ENCODE data around the gene SPTSSA.

Gene SPTSSA

DNA sequence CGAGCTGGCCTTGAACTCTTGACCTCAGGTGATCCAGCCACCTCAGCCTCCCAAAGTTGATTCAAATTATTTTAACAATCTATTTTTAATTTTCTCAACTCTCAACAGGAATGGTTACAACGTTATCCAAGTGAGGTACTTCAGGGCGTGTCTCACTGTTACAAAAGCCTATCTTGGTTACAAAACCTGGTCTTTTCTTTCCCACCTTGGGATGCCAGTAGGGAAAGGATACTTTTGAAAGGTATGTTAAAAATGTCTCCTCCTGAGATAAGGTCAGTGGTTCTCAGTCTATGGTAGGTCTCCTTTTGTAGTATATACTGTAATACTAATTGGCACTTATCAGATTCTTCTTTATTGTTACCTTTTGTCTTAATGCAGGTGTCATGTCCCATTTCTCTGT, 4.9 kb downstream of the SPTSSA start:
- Histone ChIP-seq H3K4me1 (ENCODE audit: control insufficient read depth in 2 of 2, insufficient read depth in 1 of 2, low read depth in 1 of 2, low read length in 2 of 2) (peaks cover 0 to 4% of the 10 kb centered on the region in 2 donors), H2BK12ac (ENCODE audit: low read length) (no peak overlapping the region), H2BK5ac (ENCODE audit: low read length) (no peak overlapping the region), H3K4me2 (ENCODE audit: insufficient read depth, low read length, poor library complexity, severe bottlenecking) (no peak overlapping the region), H4K8ac (ENCODE audit: low read depth, low read length) (no peak overlapping the region), H3K79me1 (ENCODE audit: low read depth, low read length) (peaks cover 2% of the 10 kb centered on the region), H2AFZ (ENCODE audit: low read length) (no peak overlapping the region), H3K36me3 (replicated peaks in 1 of 2; ENCODE audit: control insufficient read depth in 2 of 2, insufficient read depth in 2 of 2, low read length in 2 of 2) (peaks cover 2 to 42% of the 10 kb centered on the region in 2 donors), H3K4ac (ENCODE audit: low read length) (no peak overlapping the region), H2AK5ac (ENCODE audit: low read depth, low read length) (no peak overlapping the region), H2BK120ac (ENCODE audit: low read depth, low read length) (no peak overlapping the region), H3K4me3 (ENCODE audit: low read length in 2 of 2) (no peak overlapping the region), H3K9me3 (replicated peaks in 1 of 2; ENCODE audit: control insufficient read depth in 2 of 2, insufficient read depth in 1 of 2, low read depth in 1 of 2, low read length in 2 of 2) (no peaks in the 10 kb centered on the region), H3K14ac (ENCODE audit: low read length) (no peak overlapping the region), H3K9ac (ENCODE audit: low read depth, low read length, poor library complexity) (no peak overlapping the region), H3K23ac (ENCODE audit: low read depth, low read length, poor library complexity) (no peak overlapping the region), H3K18ac (ENCODE audit: low read length) (no peak overlapping the region), H4K91ac (ENCODE audit: low read depth, low read length, poor library complexity) (no peak overlapping the region), H2BK15ac (ENCODE audit: low read length) (no peak overlapping the region), H3K27ac (replicated peaks; ENCODE audit: low read length) (no peak overlapping the region), H3K27me3 (ENCODE audit: control insufficient read depth in 3 of 3, insufficient read depth in 3 of 3, low read depth in 1 of 3, low read length in 3 of 3) (no peaks in the 10 kb centered on the region)
- no CpG with 5 or more reads among the region's 3 CpGs for WGBS, 2 donors (ENCODE audit: extremely low coverage in 2 of 2, insufficient read length in 2 of 2, insufficient replicate concordance in 1 of 2)
- no peak for DNase-seq (ENCODE audit: low spot score)

DNA sequence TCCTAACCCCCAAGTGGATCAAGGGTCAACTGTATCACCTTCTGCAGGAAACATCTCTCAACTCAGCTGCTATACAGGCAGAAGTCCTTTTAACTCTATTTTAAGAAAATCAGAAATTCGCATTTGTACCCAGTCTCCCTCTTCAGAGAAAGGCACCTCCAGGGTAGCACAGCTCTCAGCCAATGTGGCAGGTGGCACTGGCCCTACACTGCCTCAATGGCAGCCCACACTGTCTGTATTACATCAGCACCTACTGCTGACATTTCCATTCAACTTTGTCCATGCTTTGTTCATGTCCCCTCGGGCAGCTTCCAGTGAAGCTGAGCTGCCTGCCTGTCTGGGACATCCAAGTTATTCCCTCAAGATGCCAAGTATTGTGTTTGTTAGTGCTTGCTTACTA, 8.8 kb downstream of the SPTSSA start:
- Histone ChIP-seq H3K79me1 (ENCODE audit: low read depth, low read length) (peaks cover 2% of the 10 kb centered on the region), H3K18ac (ENCODE audit: low read length) (no peak overlapping the region), H3K27ac (replicated peaks; ENCODE audit: low read length) (no peak overlapping the region), H3K14ac (ENCODE audit: low read length) (no peak overlapping the region), H2BK5ac (ENCODE audit: low read length) (no peak overlapping the region), H4K8ac (ENCODE audit: low read depth, low read length) (no peak overlapping the region), H4K91ac (ENCODE audit: low read depth, low read length, poor library complexity) (no peak overlapping the region), H2BK15ac (ENCODE audit: low read length) (no peak overlapping the region), H3K27me3 (ENCODE audit: control insufficient read depth in 3 of 3, insufficient read depth in 3 of 3, low read depth in 1 of 3, low read length in 3 of 3) (no peaks in the 10 kb centered on the region), H3K9me3 (replicated peaks in 1 of 2; ENCODE audit: control insufficient read depth in 2 of 2, insufficient read depth in 1 of 2, low read depth in 1 of 2, low read length in 2 of 2) (no peaks in the 10 kb centered on the region), H3K4me1 (ENCODE audit: control insufficient read depth in 2 of 2, insufficient read depth in 1 of 2, low read depth in 1 of 2, low read length in 2 of 2) (no peaks in the 10 kb centered on the region), H2BK120ac (ENCODE audit: low read depth, low read length) (no peak overlapping the region), H2BK12ac (ENCODE audit: low read length) (no peak overlapping the region), H2AFZ (ENCODE audit: low read length) (no peak overlapping the region), H3K4me3 (ENCODE audit: low read length in 2 of 2) (no peak overlapping the region), H3K23ac (ENCODE audit: low read depth, low read length, poor library complexity) (no peak overlapping the region), H3K36me3 (replicated peaks in 1 of 2; ENCODE audit: control insufficient read depth in 2 of 2, insufficient read depth in 2 of 2, low read length in 2 of 2) (peaks cover 2 to 73% of the 10 kb centered on the region in 2 donors), H3K4ac (ENCODE audit: low read length) (no peak overlapping the region), H3K9ac (ENCODE audit: low read depth, low read length, poor library complexity) (no peak overlapping the region), H3K4me2 (ENCODE audit: insufficient read depth, low read length, poor library complexity, severe bottlenecking) (no peak overlapping the region), H2AK5ac (ENCODE audit: low read depth, low read length) (no peak overlapping the region)
- no CpG with 5 or more reads among the region's 2 CpGs for WGBS, 2 donors (ENCODE audit: extremely low coverage in 2 of 2, insufficient read length in 2 of 2, insufficient replicate concordance in 1 of 2)
- no peak for DNase-seq (ENCODE audit: low spot score)

GRCh38 chr14:34452258-34452822, 9.7 kb downstream of the SPTSSA start:
- Histone ChIP-seq H2BK5ac (ENCODE audit: low read length) (no peak overlapping the region), H4K91ac (ENCODE audit: low read depth, low read length, poor library complexity) (no peak overlapping the region)

DNA sequence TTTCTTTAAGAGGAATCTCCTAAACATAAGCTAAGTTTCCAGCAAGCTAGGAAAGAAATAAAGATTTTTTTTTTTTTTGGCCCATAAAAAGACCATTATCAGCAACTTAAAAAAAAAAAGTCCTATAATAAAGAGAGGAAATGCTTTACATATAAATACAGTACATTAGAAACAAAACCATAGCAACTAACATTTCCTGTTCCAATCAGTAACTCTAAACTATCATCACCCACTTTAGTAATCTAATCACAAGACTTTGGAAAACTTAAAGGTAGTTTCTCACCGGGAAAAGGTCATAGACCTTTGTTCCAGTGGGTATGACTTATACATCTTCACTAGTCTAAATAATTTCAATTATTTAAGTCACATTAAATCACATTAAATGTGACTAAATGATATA, 11.1 kb downstream of the SPTSSA start:
- no peak overlapping the region for H3K27ac ChIP-seq (replicated peaks; ENCODE audit: low read length)
- no peak overlapping the region for H2AK5ac ChIP-seq (ENCODE audit: low read depth, low read length)
- H3K18ac ChIP-seq (ENCODE audit: low read length): no peak overlapping the region
- no peak overlapping the region for H2BK5ac ChIP-seq (ENCODE audit: low read length)
- H4K91ac ChIP-seq (ENCODE audit: low read depth, low read length, poor library complexity): no peak overlapping the region
- H3K27me3 ChIP-seq (ENCODE audit: control insufficient read depth in 3 of 3, insufficient read depth in 3 of 3, low read depth in 1 of 3, low read length in 3 of 3): no peaks in the 10 kb centered on the region
- H3K9ac ChIP-seq (ENCODE audit: low read depth, low read length, poor library complexity): no peak overlapping the region
- no peak overlapping the region for H3K4me2 ChIP-seq (ENCODE audit: insufficient read depth, low read length, poor library complexity, severe bottlenecking)
- H3K4me1 ChIP-seq (ENCODE audit: control insufficient read depth in 2 of 2, insufficient read depth in 1 of 2, low read depth in 1 of 2, low read length in 2 of 2): no peaks in the 10 kb centered on the region
- no CpG with 5 or more reads among the region's 1 CpG for WGBS, 2 donors (ENCODE audit: extremely low coverage in 2 of 2, insufficient read length in 2 of 2, insufficient replicate concordance in 1 of 2)
- H2BK120ac ChIP-seq (ENCODE audit: low read depth, low read length): no peak overlapping the region
- peaks cover 2 to 74% of the 10 kb centered on the region in 2 donors for H3K36me3 ChIP-seq (replicated peaks in 1 of 2; ENCODE audit: control insufficient read depth in 2 of 2, insufficient read depth in 2 of 2, low read length in 2 of 2)
- no peak overlapping the region for H2BK12ac ChIP-seq (ENCODE audit: low read length)
- no peak overlapping the region for H4K8ac ChIP-seq (ENCODE audit: low read depth, low read length)
- H3K79me1 ChIP-seq (ENCODE audit: low read depth, low read length): peaks cover 2% of the 10 kb centered on the region
- no peak overlapping the region for H2AFZ ChIP-seq (ENCODE audit: low read length)
- no peak overlapping the region for H3K14ac ChIP-seq (ENCODE audit: low read length)
- H3K9me3 ChIP-seq (replicated peaks in 1 of 2; ENCODE audit: control insufficient read depth in 2 of 2, insufficient read depth in 1 of 2, low read depth in 1 of 2, low read length in 2 of 2): no peaks in the 10 kb centered on the region
- no peak overlapping the region for H3K4me3 ChIP-seq (ENCODE audit: low read length in 2 of 2)
- H3K23ac ChIP-seq (ENCODE audit: low read depth, low read length, poor library complexity): no peak overlapping the region
- no peak overlapping the region for H2BK15ac ChIP-seq (ENCODE audit: low read length)
- H3K4ac ChIP-seq (ENCODE audit: low read length): no peak overlapping the region
- no peak for DNase-seq (ENCODE audit: low spot score)

More at GRCh38 chr14:34452258-34452822, 9.7 kb downstream of the SPTSSA start:
- H2AFZ ChIP-seq (ENCODE audit: low read length): no peak overlapping the region
- H3K4me1 ChIP-seq (ENCODE audit: control insufficient read depth in 2 of 2, insufficient read depth in 1 of 2, low read depth in 1 of 2, low read length in 2 of 2): no peaks in the 10 kb centered on the region
- no peaks in the 10 kb centered on the region for H3K9me3 ChIP-seq (replicated peaks in 1 of 2; ENCODE audit: control insufficient read depth in 2 of 2, insufficient read depth in 1 of 2, low read depth in 1 of 2, low read length in 2 of 2)
- H3K4me2 ChIP-seq (ENCODE audit: insufficient read depth, low read length, poor library complexity, severe bottlenecking): no peak overlapping the region
- peaks cover 2% of the 10 kb centered on the region for H3K79me1 ChIP-seq (ENCODE audit: low read depth, low read length)
- H4K8ac ChIP-seq (ENCODE audit: low read depth, low read length): no peak overlapping the region
- no CpG with 5 or more reads among the region's 1 CpG for WGBS, 2 donors (ENCODE audit: extremely low coverage in 2 of 2, insufficient read length in 2 of 2, insufficient replicate concordance in 1 of 2)
- H3K27ac ChIP-seq (replicated peaks; ENCODE audit: low read length): no peak overlapping the region
- no peak overlapping the region for H3K4ac ChIP-seq (ENCODE audit: low read length)
- no peak overlapping the region for H3K18ac ChIP-seq (ENCODE audit: low read length)
- no peak overlapping the region for H3K9ac ChIP-seq (ENCODE audit: low read depth, low read length, poor library complexity)
- no peak overlapping the region for H3K14ac ChIP-seq (ENCODE audit: low read length)
- H3K4me3 ChIP-seq (ENCODE audit: low read length in 2 of 2): no peak overlapping the region
- H2BK120ac ChIP-seq (ENCODE audit: low read depth, low read length): no peak overlapping the region
- H2BK12ac ChIP-seq (ENCODE audit: low read length): no peak overlapping the region
- DNase-seq (ENCODE audit: low spot score): no peak
- no peaks in the 10 kb centered on the region for H3K27me3 ChIP-seq (ENCODE audit: control insufficient read depth in 3 of 3, insufficient read depth in 3 of 3, low read depth in 1 of 3, low read length in 3 of 3)
- H2AK5ac ChIP-seq (ENCODE audit: low read depth, low read length): no peak overlapping the region
- H3K36me3 ChIP-seq (replicated peaks in 1 of 2; ENCODE audit: control insufficient read depth in 2 of 2, insufficient read depth in 2 of 2, low read length in 2 of 2): peaks cover 2 to 78% of the 10 kb centered on the region in 2 donors
- no peak overlapping the region for H2BK15ac ChIP-seq (ENCODE audit: low read length)
- no peak overlapping the region for H3K23ac ChIP-seq (ENCODE audit: low read depth, low read length, poor library complexity)
